ENCODE results near the gene ANKH. TPM values are rescaled to one million over a fixed set of nuclear protein-coding genes. Genes with fewer than 3 reads are reported as not detected.

Gene ANKH
- polyA plus RNA-seq, 3 donors = 2.4 to 6.3 (median 3.1) TPM

- Histone ChIP-seq H3K4me3 (replicated peaks in 1 of 3; ENCODE audit: low read depth in 2 of 3, low read length in 3 of 3) (no peak overlapping the region), H3K79me2 (ENCODE audit: insufficient read depth, low read length) (no peaks in the 10 kb centered on the region), H4K20me1 (ENCODE audit: insufficient read depth, low read length) (no peaks in the 10 kb centered on the region), H3K36me3 (replicated peaks in 1 of 2; ENCODE audit: control insufficient read depth in 1 of 2, insufficient read depth in 2 of 2, low read length in 2 of 2) (no peaks in the 10 kb centered on the region), H3K4me1 (ENCODE audit: control insufficient read depth in 1 of 2, insufficient read depth in 2 of 2, low read length in 2 of 2) (no peaks in the 10 kb centered on the region), H2AFZ (ENCODE audit: insufficient read depth, low read depth, low read length, poor library complexity, severe bottlenecking) (no peak overlapping the region), H3K9ac (ENCODE audit: insufficient read depth, low read length, poor library complexity, severe bottlenecking) (no peak overlapping the region), H3K9me3 (replicated peaks in 1 of 2; ENCODE audit: control insufficient read depth in 1 of 2, insufficient read depth in 1 of 2, low read length in 2 of 2) (no peaks in the 10 kb centered on the region), H3K27me3 (ENCODE audit: control insufficient read depth in 2 of 2, insufficient read depth in 2 of 2, low read length in 2 of 2) (peaks cover 0 to 3% of the 10 kb centered on the region in 2 donors), H3K4me2 (replicated peaks; ENCODE audit: extremely low read depth, low read length, poor library complexity, severe bottlenecking) (no peak overlapping the region), H3K27ac (ENCODE audit: low read depth in 1 of 2, low read length in 2 of 2) (no peak overlapping the region)
- H3K4me1 Mint-ChIP-seq = no peaks in the 10 kb centered on the region
- H3K27ac Mint-ChIP-seq = no peak overlapping the region
- H3K4me3 Mint-ChIP-seq = no peak overlapping the region
- peaks cover 0 to 5% (median 2%) of the 10 kb centered on the region in 7 donors for H3K9me3 Mint-ChIP-seq
- H3K36me3 Mint-ChIP-seq = no peaks in the 10 kb centered on the region
- peaks cover 2 to 11% (median 8%) of the 10 kb centered on the region in 3 donors for H3K27me3 Mint-ChIP-seq (ENCODE audit: low read depth in 3 of 3)
- DNase-seq = no peak
- 87% methylated on average over 6 of the region's 10 CpGs for WGBS (ENCODE audit: insufficient coverage)
- intact Hi-C loops (cut with micrococcal nuclease) = loop anchor here in 1 of 2 donors (5.0 kb wide), 1 partner anchor 44 kb away; no protein-coding TSS in a partner anchor
- no peak for TF ChIP-seq CTCF (IDR thresholded peaks at IDR 0.05)
Observed at GRCh38 chr5:14882658-14883580, 11.3 kb upstream of the ANKH start.

DNA sequence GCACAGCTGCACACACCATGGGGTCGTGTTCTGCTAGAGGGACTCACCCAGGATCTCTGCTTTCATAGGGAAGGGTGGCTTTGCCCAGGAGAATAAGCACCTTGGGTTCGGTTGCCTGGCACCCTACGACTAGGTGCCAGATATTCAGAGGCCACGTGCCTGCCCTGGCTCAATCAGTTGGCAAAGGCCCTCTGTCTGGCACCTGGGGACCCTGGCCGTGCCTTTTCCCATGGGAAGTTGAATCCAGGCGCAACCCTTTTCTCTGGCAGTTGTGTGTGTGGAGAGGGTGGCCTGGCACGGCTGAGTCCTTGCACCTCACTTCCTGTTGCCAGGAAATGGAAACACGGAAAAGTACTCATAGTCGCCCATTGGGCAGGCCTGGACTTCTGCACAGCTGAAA lies 10.2 kb upstream of the ANKH start:
- peaks cover 0 to 5% (median 2%) of the 10 kb centered on the region in 7 donors for H3K9me3 Mint-ChIP-seq
- H3K36me3 Mint-ChIP-seq = no peaks in the 10 kb centered on the region
- intact Hi-C loops (cut with micrococcal nuclease) = loop anchor here in 1 of 2 donors (5.0 kb wide), 1 partner anchor 45 kb away; no protein-coding TSS in a partner anchor
- Histone ChIP-seq H2AFZ (ENCODE audit: insufficient read depth, low read depth, low read length, poor library complexity, severe bottlenecking) (no peak overlapping the region), H3K27me3 (ENCODE audit: control insufficient read depth in 2 of 2, insufficient read depth in 2 of 2, low read length in 2 of 2) (peaks cover 2 to 5% of the 10 kb centered on the region in 2 donors), H3K9ac (ENCODE audit: insufficient read depth, low read length, poor library complexity, severe bottlenecking) (no peak overlapping the region), H3K27ac (ENCODE audit: low read depth in 1 of 2, low read length in 2 of 2) (no peak overlapping the region), H3K4me2 (replicated peaks; ENCODE audit: extremely low read depth, low read length, poor library complexity, severe bottlenecking) (no peak overlapping the region), H4K20me1 (ENCODE audit: insufficient read depth, low read length) (no peaks in the 10 kb centered on the region), H3K9me3 (replicated peaks in 1 of 2; ENCODE audit: control insufficient read depth in 1 of 2, insufficient read depth in 1 of 2, low read length in 2 of 2) (no peaks in the 10 kb centered on the region), H3K79me2 (ENCODE audit: insufficient read depth, low read length) (no peaks in the 10 kb centered on the region), H3K36me3 (replicated peaks in 1 of 2; ENCODE audit: control insufficient read depth in 1 of 2, insufficient read depth in 2 of 2, low read length in 2 of 2) (no peaks in the 10 kb centered on the region), H3K4me3 (replicated peaks in 1 of 3; ENCODE audit: low read depth in 2 of 3, low read length in 3 of 3) (no peak overlapping the region), H3K4me1 (ENCODE audit: control insufficient read depth in 1 of 2, insufficient read depth in 2 of 2, low read length in 2 of 2) (no peaks in the 10 kb centered on the region)
- no peak for DNase-seq
- no peak overlapping the region for H3K27ac Mint-ChIP-seq
- TF ChIP-seq CTCF (IDR thresholded peaks at IDR 0.05) = no peak
- no peak overlapping the region for H3K4me3 Mint-ChIP-seq
- no peaks in the 10 kb centered on the region for H3K4me1 Mint-ChIP-seq
- WGBS (ENCODE audit: insufficient coverage) = 94% methylated on average over 7 of the region's 9 CpGs
- H3K27me3 Mint-ChIP-seq (ENCODE audit: low read depth in 3 of 3) = peaks cover 2 to 16% (median 6%) of the 10 kb centered on the region in 3 donors
